Measurements from ENCODE around the gene SLC15A4.

- TF ChIP-seq CTCF (IDR thresholded peaks at IDR 0.05; ENCODE audit: insufficient read depth, low read length, poor library complexity, severe bottlenecking) (no peak), EZH2phosphoT487 (conservative IDR thresholded peaks at IDR 0.05; ENCODE audit: low read length) (no peak)
Measured at GRCh38 chr12:128872303-128872702, 48.5 kb upstream of the SLC15A4 start.
